GM20000 (cell line): Measurements from ENCODE around the gene CEP164.

Experiments used
- DNase-seq: peaks from one replicate; pipeline ENCODE4 v3.0.0; 2012; ENCODE audit warnings: low spot score
- TF ChIP-seq, protein P1 (sequence below): IDR thresholded peaks from 2 replicates; pipeline ENCODE4 v1.5.1; 2012; ENCODE audit warnings: mild to moderate bottlenecking, control low read depth; ENCODE audit errors: extremely low read depth, missing control alignments

CEP164 gene

DNA sequence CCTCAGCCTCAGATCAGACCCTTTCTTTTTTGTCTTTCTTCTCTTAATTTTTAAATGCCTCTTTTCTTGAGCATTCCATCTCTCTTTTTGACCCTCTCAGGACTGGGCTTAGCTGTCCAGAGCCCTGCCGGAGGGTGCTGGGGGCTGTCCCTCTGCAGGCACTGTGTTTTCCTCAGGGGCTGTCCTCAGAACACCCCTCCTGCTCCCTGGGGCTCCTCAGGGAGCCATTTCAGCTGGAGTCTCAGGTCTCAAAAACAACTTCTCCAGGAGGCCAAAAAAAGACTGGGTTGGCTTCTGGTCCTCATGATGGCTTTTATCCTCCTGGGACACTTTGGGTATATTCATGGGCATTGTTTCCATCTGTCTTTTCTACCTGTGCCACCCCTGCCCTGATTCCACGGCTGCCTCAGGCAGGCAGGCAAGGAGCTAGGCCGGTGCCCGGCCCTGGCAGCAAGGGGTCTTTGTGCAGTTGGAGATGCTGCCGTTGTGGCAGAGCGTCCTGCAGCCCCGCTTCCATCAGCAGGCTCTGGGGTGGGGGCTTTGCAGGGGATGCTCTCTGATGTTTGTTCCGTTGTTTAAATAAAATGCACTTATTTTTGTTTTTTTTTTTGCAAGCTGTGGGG lies 85.1 kb downstream of the CEP164 start:
- TF ChIP-seq, protein P1, sequence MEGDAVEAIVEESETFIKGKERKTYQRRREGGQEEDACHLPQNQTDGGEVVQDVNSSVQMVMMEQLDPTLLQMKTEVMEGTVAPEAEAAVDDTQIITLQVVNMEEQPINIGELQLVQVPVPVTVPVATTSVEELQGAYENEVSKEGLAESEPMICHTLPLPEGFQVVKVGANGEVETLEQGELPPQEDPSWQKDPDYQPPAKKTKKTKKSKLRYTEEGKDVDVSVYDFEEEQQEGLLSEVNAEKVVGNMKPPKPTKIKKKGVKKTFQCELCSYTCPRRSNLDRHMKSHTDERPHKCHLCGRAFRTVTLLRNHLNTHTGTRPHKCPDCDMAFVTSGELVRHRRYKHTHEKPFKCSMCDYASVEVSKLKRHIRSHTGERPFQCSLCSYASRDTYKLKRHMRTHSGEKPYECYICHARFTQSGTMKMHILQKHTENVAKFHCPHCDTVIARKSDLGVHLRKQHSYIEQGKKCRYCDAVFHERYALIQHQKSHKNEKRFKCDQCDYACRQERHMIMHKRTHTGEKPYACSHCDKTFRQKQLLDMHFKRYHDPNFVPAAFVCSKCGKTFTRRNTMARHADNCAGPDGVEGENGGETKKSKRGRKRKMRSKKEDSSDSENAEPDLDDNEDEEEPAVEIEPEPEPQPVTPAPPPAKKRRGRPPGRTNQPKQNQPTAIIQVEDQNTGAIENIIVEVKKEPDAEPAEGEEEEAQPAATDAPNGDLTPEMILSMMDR = no peak
- DNase-seq = no peak

DNA sequence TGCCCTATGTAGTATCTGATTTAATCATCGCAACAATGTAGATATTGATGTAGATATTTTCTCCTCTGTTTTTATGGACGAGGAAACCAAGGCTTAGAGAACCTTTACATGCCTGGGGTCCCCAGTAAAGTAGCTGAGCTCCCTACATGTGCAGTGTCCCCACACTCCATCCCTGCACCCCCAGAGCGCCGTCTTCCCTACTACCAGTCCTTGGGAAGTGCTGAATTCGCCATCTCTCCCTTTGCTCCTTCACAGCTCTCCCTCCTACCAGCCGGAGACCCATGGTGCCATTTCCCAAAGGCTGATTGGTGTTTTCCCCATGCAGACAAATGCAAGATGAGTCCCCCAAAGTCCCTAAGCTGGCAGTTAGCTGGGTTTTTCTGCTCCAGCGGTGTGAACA lies 86.0 kb downstream of the CEP164 start:
- TF ChIP-seq, protein P1 = no peak
- DNase-seq = no peak

GRCh38 chr11:117414724-117415123 lies 87.1 kb downstream of the CEP164 start:
- DNase-seq = no peak
- TF ChIP-seq, protein P1 = no peak

DNA sequence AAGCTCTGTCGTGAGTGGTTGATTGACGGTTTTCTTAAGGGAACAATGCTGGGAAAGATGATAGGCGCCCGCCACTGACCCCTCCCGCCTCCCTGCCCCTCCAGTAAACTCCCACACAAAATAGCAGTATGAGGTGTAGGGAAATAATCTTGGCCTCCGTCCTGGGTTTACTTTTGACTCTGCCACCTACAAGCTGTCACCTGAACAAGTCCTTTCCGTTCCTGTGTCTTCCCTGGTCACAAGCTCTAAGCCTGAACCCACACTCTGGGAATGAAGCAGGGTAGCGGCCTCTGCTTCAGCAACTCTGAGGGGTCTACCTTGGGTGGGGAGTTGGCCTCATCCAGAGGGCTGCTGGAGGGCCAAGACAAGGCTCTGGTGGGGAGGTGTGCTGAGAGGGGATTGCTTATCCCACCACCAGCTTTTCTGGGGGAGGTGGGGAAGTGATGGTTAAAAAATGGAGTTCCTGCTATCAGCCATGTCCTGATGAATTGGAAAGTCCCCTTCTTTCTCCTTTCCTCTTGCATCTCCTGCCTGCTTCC lies 87.8 kb downstream of the CEP164 start:
- no peak for DNase-seq
- TF ChIP-seq, protein P1 = no peak

DNA sequence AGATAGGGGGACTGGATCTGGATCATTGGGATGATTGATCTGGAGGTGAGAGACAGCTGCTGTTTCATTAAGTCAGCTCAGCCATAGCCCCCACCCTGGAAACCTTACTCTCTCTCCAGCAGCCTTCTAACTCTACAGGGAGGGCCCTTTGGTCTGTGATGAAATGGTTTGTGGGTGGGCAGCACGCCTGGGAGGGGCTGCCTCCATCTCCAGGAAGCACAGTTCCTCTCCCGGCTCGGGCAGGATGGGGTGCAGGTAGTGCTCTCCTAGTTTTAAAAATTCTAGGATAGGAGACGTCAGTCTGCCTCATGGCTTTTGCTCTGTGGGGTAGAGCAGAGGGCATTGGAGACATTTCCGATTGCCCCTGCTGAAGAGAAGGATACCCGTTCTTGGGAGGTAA lies 89.7 kb downstream of the CEP164 start:
- DNase-seq = no peak
- TF ChIP-seq, protein P1 = no peak

GRCh38 chr11:117417856-117418255 lies 90.2 kb downstream of the CEP164 start:
- TF ChIP-seq, protein P1 = no peak
- no peak for DNase-seq

GRCh38 chr11:117418737-117419481 lies 91.3 kb downstream of the CEP164 start:
- DNase-seq = no peak
- TF ChIP-seq, protein P1 = no peak
